Astrocyte of the spinal cord (primary cell): Measurements from ENCODE around the gene EPB41.

Experiments
- DNase-seq: peaks from one replicate; pipeline ENCODE4 v3.0.0; 2011; ENCODE audit warnings: low read depth, low spot score
- H3K4me3 ChIP-seq: 2 replicates; pipeline ENCODE4 v1.5.1; 2011; ENCODE audit warnings: low read depth, mild to moderate bottlenecking, low read length, moderate library complexity
- CTCF ChIP-seq: IDR thresholded peaks from 2 replicates; pipeline ENCODE4 v1.5.1; 2012; ENCODE audit warnings: low read depth, mild to moderate bottlenecking, low read length, inconsistent platforms
- in situ Hi-C: cut with HindIII; loops from 2 replicates; pipeline ENCODE4 v1.10.0; 2017; ENCODE audit warnings: low sequenced_read_pairs

The EPB41 gene

DNA sequence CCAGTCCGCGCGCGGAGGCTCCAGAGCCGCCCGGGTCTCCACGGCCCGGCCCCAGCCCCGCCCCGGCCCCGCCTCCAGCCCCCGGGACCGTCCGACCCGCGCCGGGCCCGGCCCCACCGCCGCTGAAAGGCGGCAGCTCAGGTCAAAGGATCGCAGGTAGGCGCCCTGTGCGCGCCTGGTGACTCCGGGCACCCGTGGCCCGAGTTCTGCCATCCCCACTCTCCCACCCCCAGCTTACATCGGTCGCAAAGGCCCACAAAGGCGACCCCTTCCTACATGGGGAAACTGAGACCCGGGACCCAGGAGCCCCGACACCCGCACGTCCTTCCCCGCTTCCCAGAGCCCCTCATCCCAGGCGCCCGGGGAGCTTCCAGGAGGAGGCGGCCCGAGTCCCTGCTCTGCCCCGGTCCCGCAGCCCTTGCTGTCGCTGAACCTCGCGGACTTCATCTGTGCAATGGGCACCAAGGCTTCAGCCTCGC, 209.6 kb downstream of the EPB41 start, which contains the start of gene TMEM200B:
Gene TMEM200B (minus strand): TSS at position 17 of the 479 bp plus-strand sequence. CDS start 2,075 bp downstream, outside the sequence.
- no peak for TF ChIP-seq CTCF
- peak within 1 kb of the TSS; percentile 63 for H3K4me3 ChIP-seq
- DNase-seq = peak; percentile 5
- in situ Hi-C loops = no loop called here

DNA sequence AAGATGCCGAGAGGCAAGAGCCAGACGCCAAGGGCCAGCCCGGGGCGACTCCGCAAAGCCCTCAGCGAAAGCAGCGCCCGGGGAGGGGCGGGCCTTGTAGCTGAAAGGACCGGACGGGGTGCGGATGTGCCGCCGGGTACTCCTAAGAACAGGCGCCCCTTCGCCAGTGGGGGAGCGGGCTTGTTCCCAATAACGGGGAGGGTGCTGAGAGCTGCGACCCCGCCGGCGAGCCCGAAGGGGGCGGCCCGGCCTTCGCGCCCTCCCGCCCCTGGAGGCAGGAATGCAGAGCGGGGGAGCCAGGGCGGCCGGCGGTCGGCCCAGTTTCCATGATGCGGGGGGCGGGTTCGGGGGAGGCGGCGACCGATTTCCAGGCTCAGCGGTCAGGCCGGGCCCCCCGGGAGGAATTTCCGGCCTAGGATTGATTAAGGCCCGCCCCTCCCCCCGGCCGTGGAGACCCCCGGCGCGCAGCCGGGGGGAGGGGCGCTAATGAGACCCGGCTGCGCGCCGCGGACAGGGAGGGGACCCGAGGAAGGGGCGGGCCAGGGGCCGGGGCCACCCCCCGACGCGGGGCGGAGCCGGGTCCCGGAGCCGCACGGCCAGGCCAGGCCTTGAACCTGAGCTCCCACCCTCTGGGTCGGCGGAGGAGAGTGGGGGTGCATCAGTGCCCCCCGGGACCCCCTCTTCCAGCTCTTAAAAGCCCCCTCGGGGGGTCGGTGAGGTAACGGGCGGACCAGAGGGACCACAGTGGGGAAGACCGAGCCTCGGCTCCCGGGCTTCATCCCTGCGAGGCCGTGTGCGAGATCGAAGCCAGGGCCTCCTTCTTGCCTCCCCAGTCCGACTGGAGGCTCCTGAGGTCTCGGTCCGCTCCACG, 210.2 kb downstream of the EPB41 start:
- peak; percentile 88 for DNase-seq
- TF ChIP-seq CTCF = peak; percentile 57
- in situ Hi-C loops = no loop called here
- peak overlapping the region; percentile 63 for H3K4me3 ChIP-seq

GRCh38 chr1:29125237-29125641, 210.9 kb downstream of the EPB41 start:
- no peak for DNase-seq
- no peak for TF ChIP-seq CTCF
- H3K4me3 ChIP-seq = peak overlapping the region; percentile 63
- in situ Hi-C loops = no loop called here

DNA sequence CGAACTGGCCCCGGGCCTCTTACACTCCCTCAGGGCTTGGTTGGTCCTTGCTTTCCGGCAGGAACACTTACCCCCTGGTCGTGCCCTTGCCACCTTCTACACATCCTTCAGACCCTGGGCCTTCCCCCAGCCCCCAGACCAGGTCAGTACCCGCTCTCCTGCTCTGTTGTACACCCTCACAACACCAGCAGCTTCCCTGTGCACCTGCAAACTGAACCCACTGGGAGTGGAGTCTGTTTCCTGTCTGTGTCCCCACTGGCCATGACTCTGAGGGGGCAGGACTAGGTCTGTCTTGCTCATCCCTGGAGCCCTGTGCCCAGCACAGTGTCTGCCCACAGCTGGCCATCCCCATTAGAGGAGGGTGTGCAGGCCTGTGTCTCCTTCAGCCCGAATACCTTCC, 211.4 kb downstream of the EPB41 start:
- in situ Hi-C loops = no loop called here
- DNase-seq = no peak
- H3K4me3 ChIP-seq = no peak overlapping the region
- no peak for TF ChIP-seq CTCF

DNA sequence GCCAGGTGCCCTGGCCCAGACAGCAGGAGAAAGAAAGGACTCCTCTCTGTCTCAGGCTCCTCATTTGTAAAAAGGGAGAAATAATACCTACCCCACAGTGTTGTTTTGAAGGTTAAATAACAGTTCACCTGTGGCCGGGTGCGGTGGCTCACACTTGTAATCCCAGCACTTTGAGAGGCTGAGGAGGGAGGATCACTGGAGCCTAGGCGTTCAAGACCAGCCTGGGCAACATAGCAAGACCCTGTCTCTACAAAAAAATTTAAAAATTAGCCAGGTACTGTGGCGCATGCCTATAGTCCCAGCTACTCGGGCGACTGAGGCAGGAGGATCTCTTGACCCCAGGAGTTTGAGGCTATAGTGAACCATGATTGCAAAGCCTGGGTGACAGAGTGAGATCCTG, 211.8 kb downstream of the EPB41 start:
- no peak overlapping the region for H3K4me3 ChIP-seq
- in situ Hi-C loops = no loop called here
- no peak for DNase-seq
- no peak for TF ChIP-seq CTCF

DNA sequence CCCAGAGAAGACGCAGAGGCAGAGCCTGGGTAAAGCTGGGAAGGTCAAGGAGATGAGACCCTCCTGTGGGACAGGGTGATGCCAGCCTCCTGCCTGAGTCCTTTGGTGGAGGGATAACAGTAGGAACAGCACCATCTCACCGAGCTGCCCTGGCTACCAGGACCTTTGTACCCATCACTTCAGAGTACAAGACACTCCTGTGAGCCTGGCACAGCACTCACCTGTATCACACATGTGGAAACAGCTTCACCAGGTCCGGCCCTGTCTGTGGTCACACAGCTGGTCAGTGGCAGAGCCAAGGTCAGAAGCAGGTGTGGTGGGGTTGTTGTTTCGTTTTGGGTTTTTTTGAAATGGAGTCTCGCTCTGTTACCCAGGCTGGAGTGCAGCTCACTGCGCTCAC, 214.4 kb downstream of the EPB41 start:
- in situ Hi-C loops = no loop called here
- TF ChIP-seq CTCF = no peak
- no peak for DNase-seq
- no peak overlapping the region for H3K4me3 ChIP-seq
